Measurements from ENCODE around the gene ZNF575.

Gene ZNF575

DNA sequence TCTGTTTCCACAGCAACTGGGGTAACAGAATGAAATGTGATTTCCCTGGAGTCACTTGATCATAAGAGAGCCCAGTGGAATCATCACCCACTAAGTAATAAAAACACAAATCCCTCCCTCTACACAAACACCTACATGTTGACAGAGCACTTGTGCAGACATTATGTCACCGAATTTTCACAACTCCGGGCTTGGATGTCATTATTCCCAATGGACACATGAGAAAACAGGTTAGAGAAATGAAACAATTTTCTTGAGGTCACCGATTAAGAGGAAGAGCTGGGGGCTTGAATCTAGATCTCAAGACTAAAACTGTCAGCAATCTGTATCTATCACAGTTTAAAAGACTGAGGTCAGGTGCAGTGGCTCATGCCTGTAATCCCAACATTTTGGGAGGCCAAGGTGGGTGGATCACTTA is 39.2 kb downstream of the ZNF575 start:
- TF ChIP-seq, protein P1, sequence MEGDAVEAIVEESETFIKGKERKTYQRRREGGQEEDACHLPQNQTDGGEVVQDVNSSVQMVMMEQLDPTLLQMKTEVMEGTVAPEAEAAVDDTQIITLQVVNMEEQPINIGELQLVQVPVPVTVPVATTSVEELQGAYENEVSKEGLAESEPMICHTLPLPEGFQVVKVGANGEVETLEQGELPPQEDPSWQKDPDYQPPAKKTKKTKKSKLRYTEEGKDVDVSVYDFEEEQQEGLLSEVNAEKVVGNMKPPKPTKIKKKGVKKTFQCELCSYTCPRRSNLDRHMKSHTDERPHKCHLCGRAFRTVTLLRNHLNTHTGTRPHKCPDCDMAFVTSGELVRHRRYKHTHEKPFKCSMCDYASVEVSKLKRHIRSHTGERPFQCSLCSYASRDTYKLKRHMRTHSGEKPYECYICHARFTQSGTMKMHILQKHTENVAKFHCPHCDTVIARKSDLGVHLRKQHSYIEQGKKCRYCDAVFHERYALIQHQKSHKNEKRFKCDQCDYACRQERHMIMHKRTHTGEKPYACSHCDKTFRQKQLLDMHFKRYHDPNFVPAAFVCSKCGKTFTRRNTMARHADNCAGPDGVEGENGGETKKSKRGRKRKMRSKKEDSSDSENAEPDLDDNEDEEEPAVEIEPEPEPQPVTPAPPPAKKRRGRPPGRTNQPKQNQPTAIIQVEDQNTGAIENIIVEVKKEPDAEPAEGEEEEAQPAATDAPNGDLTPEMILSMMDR (IDR thresholded peaks at IDR 0.05; ENCODE audit: low read depth, low read length): no peak
- DNase-seq: no peak
- Histone ChIP-seq H3K9me3 (ENCODE audit: severe bottlenecking) (no peaks in the 10 kb centered on the region), H3K27ac (no peak overlapping the region), H3K27me3 (ENCODE audit: insufficient read depth, low read depth, severe bottlenecking) (no peaks in the 10 kb centered on the region), H3K4me3 (ENCODE audit: low read depth, low read length) (no peak overlapping the region), H3K36me3 (peaks cover 40% of the 10 kb centered on the region)

DNA sequence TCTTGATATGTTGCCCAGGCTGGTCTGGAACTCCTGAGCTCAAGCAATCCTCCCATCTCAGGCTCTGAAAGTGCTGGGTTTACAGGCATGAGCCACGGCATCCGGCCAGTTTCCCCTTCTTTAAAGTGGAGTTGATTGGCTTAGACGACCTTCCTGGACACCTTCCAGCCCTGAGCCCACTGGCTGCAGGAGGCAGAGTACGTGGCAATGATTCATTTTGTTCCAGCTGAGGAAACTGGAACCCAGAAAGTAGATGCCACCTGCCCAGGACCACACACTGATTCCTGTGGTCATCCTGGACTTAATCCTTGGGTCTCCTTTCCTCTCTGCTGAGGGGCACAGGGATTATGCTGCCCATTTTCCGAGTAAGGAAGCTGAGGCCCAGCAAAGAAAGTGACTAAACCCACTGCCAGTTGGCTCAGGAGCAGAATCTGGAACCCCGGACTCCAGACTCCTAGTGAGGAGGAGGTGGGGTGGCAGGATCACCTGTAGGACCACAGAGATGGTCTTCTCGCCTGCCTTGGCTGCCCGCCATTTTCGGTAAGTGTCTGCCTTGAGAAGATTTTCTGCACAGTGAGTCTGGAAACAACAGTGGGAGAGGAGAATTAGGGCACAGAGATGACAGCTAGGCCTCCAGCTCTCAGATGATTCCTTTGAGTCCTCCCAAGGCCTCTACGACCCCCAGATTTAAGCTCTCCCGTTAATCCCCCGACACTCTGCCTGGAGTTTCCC is 41.6 kb downstream of the ZNF575 start:
- TF ChIP-seq, protein P1 (IDR thresholded peaks at IDR 0.05; ENCODE audit: low read depth, low read length): no peak
- peaks cover 34% of the 10 kb centered on the region for H3K36me3 ChIP-seq
- no peaks in the 10 kb centered on the region for H3K9me3 ChIP-seq (ENCODE audit: severe bottlenecking)
- no peaks in the 10 kb centered on the region for H3K27me3 ChIP-seq (ENCODE audit: insufficient read depth, low read depth, severe bottlenecking)
- H3K27ac ChIP-seq: peak overlapping the region; percentile 92
- peak; percentile 23 for DNase-seq
- peak overlapping the region; percentile 100 for H3K4me3 ChIP-seq (ENCODE audit: low read depth, low read length)

DNA sequence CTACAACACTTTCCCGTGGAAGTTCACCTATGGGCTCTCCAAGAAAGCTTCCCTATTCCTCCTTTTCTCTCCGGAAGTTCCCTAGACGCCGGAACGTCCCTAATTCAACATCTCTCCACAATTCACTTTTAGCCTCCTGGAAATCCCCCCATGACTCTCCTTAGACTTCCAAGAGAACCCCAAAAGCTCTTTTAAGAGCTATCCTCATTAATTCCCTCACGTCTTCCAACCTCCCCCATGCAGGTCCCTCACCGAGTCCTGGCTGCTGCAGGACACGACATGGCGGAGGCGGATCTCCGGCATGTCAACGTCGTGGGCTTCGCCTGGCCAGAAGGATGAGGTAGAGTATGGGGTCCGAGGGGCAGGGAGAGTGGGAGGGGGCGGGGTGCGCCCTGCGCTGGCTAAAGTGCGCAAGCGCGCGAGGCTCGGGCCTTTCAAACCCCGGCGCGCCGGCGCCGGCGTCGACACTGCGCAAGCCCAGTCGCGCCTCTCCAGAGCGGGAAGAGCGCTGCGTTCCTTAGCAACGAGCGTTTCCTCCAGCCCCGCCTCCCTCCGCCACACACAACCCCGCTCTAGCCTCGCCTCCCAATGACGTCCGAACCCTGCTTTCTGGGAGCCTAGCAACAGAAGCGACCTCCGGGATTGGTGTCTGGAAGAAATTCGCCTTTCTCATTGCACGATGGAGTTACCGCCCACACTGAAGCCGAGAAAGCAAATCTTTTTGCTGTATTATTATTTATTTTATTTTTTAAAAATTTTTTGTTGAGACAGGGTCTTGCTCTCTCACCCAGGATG is 42.4 kb downstream of the ZNF575 start, which contains the start of the genes PINLYP and XRCC1:
Gene PINLYP, plus strand, starts transcription at position 646 of the 795 bp plus-strand sequence. CDS start 1,391 bp downstream, outside the sequence.
Gene XRCC1, minus strand, starts transcription at position 372 of the 795 bp plus-strand sequence. Its CDS starts 69 bp downstream, at position 303.
- Histone ChIP-seq H3K27me3 (ENCODE audit: insufficient read depth, low read depth, severe bottlenecking) (no peaks in the 10 kb centered on the region), H3K4me3 (ENCODE audit: low read depth, low read length) (peak within 1 kb of the TSS; percentile 100), H3K27ac (peak within 1 kb of the TSS; percentile 92), H3K36me3 (peaks cover 31% of the 10 kb centered on the region), H3K9me3 (ENCODE audit: severe bottlenecking) (no peaks in the 10 kb centered on the region)
- peak; percentile 98 for DNase-seq
- TF ChIP-seq, protein P1 (IDR thresholded peaks at IDR 0.05; ENCODE audit: low read depth, low read length): no peak

DNA sequence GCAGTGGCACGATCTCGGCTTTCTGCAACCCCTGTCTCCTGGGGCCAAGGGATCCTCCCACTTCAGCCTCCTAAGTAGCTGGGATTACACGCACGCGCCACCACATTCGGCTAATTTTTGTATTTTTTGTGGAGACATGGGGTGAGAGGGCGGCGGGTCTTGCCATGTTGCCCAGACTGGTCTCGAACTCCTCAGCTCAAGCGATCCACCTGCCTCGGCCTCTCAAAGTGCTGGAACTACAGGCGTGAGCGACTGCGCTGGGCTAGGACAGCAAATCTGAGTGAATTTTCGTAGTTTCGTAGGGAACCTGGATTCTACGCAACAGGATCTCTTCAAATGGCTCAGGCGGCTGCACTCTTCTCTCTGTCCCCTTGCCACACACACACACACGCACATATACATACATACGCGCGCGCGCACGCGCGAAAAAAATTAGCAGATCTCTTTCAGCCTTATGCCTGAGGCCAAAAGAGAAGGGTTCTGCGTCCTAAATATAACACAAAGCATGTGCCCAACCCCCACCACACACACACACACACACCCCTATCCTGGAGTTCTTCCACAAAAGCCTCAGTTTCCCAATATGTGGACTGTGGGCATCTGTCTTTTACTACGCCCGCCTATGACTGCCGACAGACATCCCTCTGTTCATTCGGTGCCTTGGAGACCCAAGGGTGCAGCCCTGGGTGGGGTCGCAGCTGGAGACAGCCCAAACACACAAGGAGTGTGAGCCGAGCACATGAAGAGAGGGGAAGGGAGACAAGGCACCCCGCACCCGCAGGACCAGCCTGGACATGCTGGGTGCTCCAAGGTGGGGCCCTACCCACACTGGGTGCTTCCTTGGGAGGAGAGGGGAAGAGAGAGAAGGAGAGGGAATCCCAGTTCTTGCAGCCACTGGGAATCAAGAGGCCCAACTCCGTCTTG is 43.2 kb downstream of the ZNF575 start:
- Histone ChIP-seq H3K36me3 (peaks cover 25% of the 10 kb centered on the region), H3K9me3 (ENCODE audit: severe bottlenecking) (no peaks in the 10 kb centered on the region), H3K4me3 (ENCODE audit: low read depth, low read length) (peak overlapping the region; percentile 36), H3K27ac (peak overlapping the region; percentile 76), H3K27me3 (ENCODE audit: insufficient read depth, low read depth, severe bottlenecking) (no peaks in the 10 kb centered on the region)
- TF ChIP-seq, protein P1 (IDR thresholded peaks at IDR 0.05; ENCODE audit: low read depth, low read length): no peak
- no peak for DNase-seq

DNA sequence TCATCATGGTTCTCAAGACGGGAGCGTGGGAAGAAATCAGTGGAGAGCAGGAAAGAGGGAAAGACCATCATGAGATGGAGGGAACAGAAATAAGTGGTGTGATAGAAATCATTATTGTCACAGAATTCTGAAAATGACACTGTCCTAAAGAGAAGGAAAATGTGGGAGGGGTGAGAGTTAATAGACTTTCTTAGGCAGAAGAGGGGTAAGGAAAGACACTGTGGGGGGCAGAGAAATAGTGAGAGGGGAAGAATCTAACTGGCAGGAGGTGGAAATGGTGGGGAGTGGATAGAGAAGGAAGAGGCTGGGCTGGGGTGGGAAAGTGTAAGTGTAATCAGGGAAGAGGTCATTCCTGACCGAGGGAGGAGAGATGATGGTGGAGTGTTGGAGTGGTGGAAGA is 45.8 kb downstream of the ZNF575 start:
- H3K36me3 ChIP-seq: peaks cover 6% of the 10 kb centered on the region; the same call in 1 of the 2 replicates
- no peaks in the 10 kb centered on the region for H3K27me3 ChIP-seq (ENCODE audit: insufficient read depth, low read depth, severe bottlenecking)
- no peaks in the 10 kb centered on the region for H3K9me3 ChIP-seq (ENCODE audit: severe bottlenecking)
- H3K4me3 ChIP-seq (ENCODE audit: low read depth, low read length): no peak overlapping the region
- TF ChIP-seq, protein P1 (IDR thresholded peaks at IDR 0.05; ENCODE audit: low read depth, low read length): no peak
- H3K27ac ChIP-seq: no peak overlapping the region
- no peak for DNase-seq
